SK-N-SH (cell line): Measurements from ENCODE around the gene ADORA2A. TPM values are rescaled to one million over a fixed set of nuclear protein-coding genes. Genes with fewer than 3 reads are reported as not detected.

Source experiments
- CTCF ChIA-PET: fragments of 300-600, 350-600 bp; formaldehyde crosslinking; extraction: SDS; loops from one replicate; lab custom pipeline; 2021; lab: Yijun Ruan, JAX
- POLR2A ChIA-PET: fragments of 350-600 bp; sonication (Branson Sonifier 250); formaldehyde crosslinking; extraction: SDS; loops from one replicate; lab custom pipeline; 2020; ENCODE audit warnings: antibody characterized with exemption, inconsistent platforms; lab: Yijun Ruan, JAX
- DNase-seq: peaks from one replicate; pipeline ENCODE4 v3.0.0; 2012
- H2AFZ ChIP-seq: fragments of 200-600 bp; sonication (generic); 2 replicates; pipeline ENCODE4 v1.8.1; 2016; ENCODE audit warnings: antibody characterized with exemption, mild to moderate bottlenecking, low read depth
- H3F3A ChIP-seq: fragments of 200-600 bp; sonication (generic); replicated peaks from 2 replicates; pipeline ENCODE3; 2016; ENCODE audit warnings: antibody characterized with exemption, mild to moderate bottlenecking; ENCODE audit not compliant: insufficient read depth
- H3K27ac ChIP-seq, 2 experiments: fragments of 200-500 bp in 1 of 2; fragments of 200-600 bp in 1 of 2; sonication (Bioruptor generic) in 1 of 2; sonication (generic), shearing (Covaris generic) in 1 of 2; 2 replicates each; pipeline versions ENCODE4 v1.5.1 to v1.6.1; 2014 to 2016; ENCODE audit warnings: low read depth in 2 of 2, inconsistent platforms in 1 of 2, low read length in 1 of 2, mild to moderate bottlenecking in 1 of 2, mixed read lengths in 1 of 2
- H3K27me3 ChIP-seq: fragments of 200-600 bp; sonication (generic), shearing (Covaris generic); 2 replicates; pipeline ENCODE4 v1.6.1; 2016; ENCODE audit warnings: mixed run types; ENCODE audit not compliant: insufficient read depth
- H3K36me3 ChIP-seq, 2 experiments: fragments of 200-500 bp in 1 of 2; fragments of 200-600 bp in 1 of 2; sonication (Bioruptor generic) in 1 of 2; sonication (generic) in 1 of 2; replicated peaks in 1 of 2; 2 replicates each; pipeline versions ENCODE3 to v1.5.1; 2014 to 2016; ENCODE audit warnings: low read length in 1 of 2, mild to moderate bottlenecking in 1 of 2; ENCODE audit not compliant: insufficient read depth in 2 of 2, control insufficient read depth in 1 of 2
- H3K4me1 ChIP-seq, 2 experiments: fragments of 200-500 bp in 1 of 2; fragments of 200-600 bp in 1 of 2; sonication (Bioruptor generic) in 1 of 2; sonication (generic), shearing (Covaris generic) in 1 of 2; 2 replicates each; pipeline versions ENCODE4 v1.5.1 to v1.6.1; 2014 to 2016; ENCODE audit warnings: low read depth in 1 of 2, low read length in 1 of 2, mixed run types in 1 of 2; ENCODE audit not compliant: insufficient read depth in 2 of 2, control insufficient read depth in 1 of 2
- H3K4me2 ChIP-seq: fragments of 200-600 bp; sonication (generic), shearing (Covaris generic); 2 replicates; pipeline ENCODE4 v1.6.1; 2017; ENCODE audit warnings: mixed run types
- H3K4me3 ChIP-seq, 2 experiments: fragments of 200-500 bp in 1 of 2; fragments of 200-600 bp in 1 of 2; sonication (Bioruptor generic) in 1 of 2; sonication (generic), shearing (Covaris generic) in 1 of 2; 2 replicates each; pipeline versions ENCODE4 v1.5.1 to v1.8.1; 2014 to 2016; ENCODE audit warnings: low read depth in 2 of 2, inconsistent platforms in 1 of 2, low read length in 1 of 2, mild to moderate bottlenecking in 1 of 2, mixed read lengths in 1 of 2, moderate library complexity in 1 of 2
- H3K79me2 ChIP-seq: fragments of 200-600 bp; sonication (generic); 2 replicates; pipeline ENCODE4 v1.8.1; 2017; ENCODE audit warnings: mild to moderate bottlenecking; ENCODE audit not compliant: insufficient read depth
- H3K9ac ChIP-seq: fragments of 200-600 bp; sonication (generic); 2 replicates; pipeline ENCODE4 v1.6.1; 2017; ENCODE audit warnings: mixed run types
- H3K9me2 ChIP-seq: fragments of 200-600 bp; sonication (generic); 2 replicates; pipeline ENCODE4 v1.6.1; 2017; ENCODE audit warnings: mixed run types
- H3K9me3 ChIP-seq: fragments of 200-600 bp; sonication (generic); 2 replicates; pipeline ENCODE4 v1.6.1; 2017; ENCODE audit warnings: mixed run types, mild to moderate bottlenecking, moderate library complexity
- H4K20me1 ChIP-seq: fragments of 200-600 bp; sonication (generic); 2 replicates; pipeline ENCODE4 v1.6.1; 2017; ENCODE audit warnings: mild to moderate bottlenecking, mixed run types; ENCODE audit not compliant: insufficient read depth
- ELF1 ChIP-seq: IDR thresholded peaks from 2 replicates; pipeline ENCODE4 v1.4.0; 2012
- FOSL2 ChIP-seq: IDR thresholded peaks from 2 replicates; pipeline ENCODE4 v1.4.0; 2012; ENCODE audit warnings: low read depth, mild to moderate bottlenecking, moderate library complexity, borderline replicate concordance
- FOXM1 ChIP-seq: IDR thresholded peaks from 2 replicates; pipeline ENCODE4 v1.4.0; 2012; ENCODE audit warnings: low read depth, mild to moderate bottlenecking
- GATA2 ChIP-seq: sonication (generic); formaldehyde crosslinking; IDR thresholded peaks from 2 replicates; pipeline ENCODE4 v1.5.0; 2020; ENCODE audit warnings: mild to moderate bottlenecking, missing genetic modification reagents
- IRF3 ChIP-seq: fragments of 150-350 bp; IDR thresholded peaks from 2 replicates; pipeline ENCODE4 v1.6.1; 2016; ENCODE audit warnings: mild to moderate bottlenecking, low read depth, low read length
- MXI1 ChIP-seq: IDR thresholded peaks from 2 replicates; pipeline ENCODE4 v1.6.1; 2012; ENCODE audit warnings: mild to moderate bottlenecking, low read depth, low read length, improper control_type of control experiment
- NRF1 ChIP-seq: IDR thresholded peaks from 2 replicates; pipeline ENCODE4 v1.6.1; 2012; ENCODE audit warnings: low read depth, mild to moderate bottlenecking, low read length
- PBX3 ChIP-seq: IDR thresholded peaks from 2 replicates; pipeline ENCODE4; 2012
- RAD21 ChIP-seq: IDR thresholded peaks from 2 replicates; pipeline ENCODE4 v1.6.1; 2012; ENCODE audit warnings: mild to moderate bottlenecking, low read length
- RCOR1 ChIP-seq: fragments of 150-350 bp; IDR thresholded peaks from 2 replicates; pipeline ENCODE4 v1.6.1; 2017; ENCODE audit warnings: antibody characterized with exemption, low read length
- REST ChIP-seq: IDR thresholded peaks from 2 replicates; pipeline ENCODE4 v1.6.1; 2012; ENCODE audit warnings: mild to moderate bottlenecking, low read depth, low read length, moderate library complexity
- RFX5 ChIP-seq: IDR thresholded peaks from 2 replicates; pipeline ENCODE4 v1.6.1; 2012; ENCODE audit warnings: mild to moderate bottlenecking, improper control_type of control experiment, low read length
- SIN3A ChIP-seq: IDR thresholded peaks from 2 replicates; pipeline ENCODE4 v1.6.1; 2012; ENCODE audit warnings: low read depth, mild to moderate bottlenecking, low read length, moderate library complexity, borderline replicate concordance
- SMC3 ChIP-seq: IDR thresholded peaks from 2 replicates; pipeline ENCODE4 v1.6.1; 2012; ENCODE audit warnings: low read depth, low read length, improper control_type of control experiment
- TAF1 ChIP-seq: IDR thresholded peaks from 2 replicates; pipeline ENCODE4 v1.6.1; 2012; ENCODE audit warnings: low read depth, mild to moderate bottlenecking, low read length, moderate library complexity, borderline replicate concordance
- USF1 ChIP-seq: IDR thresholded peaks from 2 replicates; pipeline ENCODE4 v1.4.0; 2012; ENCODE audit warnings: low read depth, borderline replicate concordance
- YY1 ChIP-seq: IDR thresholded peaks from 2 replicates; pipeline ENCODE4 v1.4.0; 2012; ENCODE audit warnings: low read depth, mild to moderate bottlenecking
- ZBTB33 ChIP-seq: IDR thresholded peaks from 2 replicates; pipeline ENCODE4 v1.4.0; 2012; ENCODE audit warnings: low read depth, borderline replicate concordance
- WGBS: methylation state at CpG from one replicate; pipeline ENCODE4 v1.1.6; 2017; ENCODE audit warnings: low lambda C conversion rate; 5-methylcytosine and 5-hydroxymethylcytosine counted together
- polyA plus RNA-seq, 3 experiments: library from polyadenylated mRNA; depleted of rRNA; stranded (reverse); fragments of >200 nt; gene quantifications; 2 replicates each; pipeline ENCODE4 v1.2.3, GENCODE V29; 2012

ADORA2A gene
- polyA plus RNA-seq, 1 of the 3 experiments (the other 2 are of a cell fraction) = 9.3 TPM

GRCh38 chr22:24416611-24417010 lies 10.8 kb upstream of the ADORA2A start (continued):
- TF ChIP-seq REST = no peak
- TF ChIP-seq YY1 = no peak

GRCh38 chr22:24417200-24417599 lies 10.2 kb upstream of the ADORA2A start:
- Histone ChIP-seq H3K4me3 (no peak overlapping the region), H3K36me3 (peaks cover 13 to 50% of the 10 kb centered on the region in 2 experiments), H3K4me2 (no peak overlapping the region), H3K9me2 (no peaks in the 10 kb centered on the region), H3K9me3 (no peaks in the 10 kb centered on the region), H3K27me3 (no peaks in the 10 kb centered on the region), H3K9ac (no peak overlapping the region), H4K20me1 (no peaks in the 10 kb centered on the region), H3K79me2 (no peaks in the 10 kb centered on the region), H2AFZ (no peak overlapping the region), H3K4me1 (peaks cover 0 to 74% of the 10 kb centered on the region in 2 experiments; a peak in 2 of 4 replicates)
- POLR2A ChIA-PET = interaction anchor here (2.3 kb wide), 1 partner anchor 10 kb away, joined by 13 read pairs; no protein-coding TSS in a partner anchor
- 92% methylated on average over 6 of the region's 7 CpGs for WGBS
- DNase-seq = peak; percentile 37
- TF ChIP-seq REST = no peak
- no peak for TF ChIP-seq RFX5
- no peak for TF ChIP-seq USF1
- no peak for TF ChIP-seq IRF3
- no peak for TF ChIP-seq TAF1
- TF ChIP-seq SIN3A = no peak
- TF ChIP-seq FOSL2 = no peak
- TF ChIP-seq NRF1 = no peak
- TF ChIP-seq MXI1 = no peak
- TF ChIP-seq ZBTB33 = no peak
- no peak for TF ChIP-seq RAD21
- TF ChIP-seq SMC3 = no peak
- no peak for TF ChIP-seq RCOR1
- TF ChIP-seq GATA2 (CRISPR knock-in tag) = no peak
- no peak for TF ChIP-seq PBX3
- TF ChIP-seq FOXM1 = no peak
- TF ChIP-seq ELF1 = no peak
- TF ChIP-seq, all 33 proteins: peak for 0
- Histone ChIP-seq H3K27ac (peak overlapping the region in 1 of 2 experiments; percentile 97; a peak in 2 of 4 replicates), H3F3A (peaks cover 4% of the 10 kb centered on the region)
- CTCF ChIA-PET = interaction anchor here (0.7 to 3.2 kb wide), 13 partner anchors 9 to 109 kb away, joined by 3 to 11 read pairs (median 5); no protein-coding TSS in a partner anchor
